GM03348 (cell line): ENCODE results near the gene SYNGR3.
A peak's percentile ranks its signal among the peaks of the same experiment; 100 is the strongest.
"Not testable (repeated sequence)": the region's sequence is repeated elsewhere in the genome, so short reads cannot be mapped to it uniquely, and the experiment has no call there.

ENCODE experiments used
- DNase-seq: peaks from one replicate; pipeline ENCODE4 v3.0.0; 2012; ENCODE audit warnings: low spot score

The SYNGR3 gene

GRCh38 chr16:2009164-2009711 is 19.5 kb downstream of the SYNGR3 start:
- no peak for DNase-seq

GRCh38 chr16:2009791-2010510 is 20.2 kb downstream of the SYNGR3 start, which contains the start of gene ZNF598:
Gene ZNF598 (minus strand): TSS chr16:2009821.
- DNase-seq, result peak; percentile 96

- not testable (repeated sequence) for DNase-seq
Measured at GRCh38 chr16:2011726-2012125, 22.0 kb downstream of the SYNGR3 start.

- no peak for DNase-seq
Measured at GRCh38 chr16:2013527-2013926, 23.8 kb downstream of the SYNGR3 start.

- DNase-seq, result no peak
Measured at GRCh38 chr16:2015117-2015946, 25.6 kb downstream of the SYNGR3 start.

GRCh38 chr16:2015947-2016208 is 26.1 kb downstream of the SYNGR3 start:
- DNase-seq, result no peak

- no peak for DNase-seq
Measured at GRCh38 chr16:2016407-2016922, 26.7 kb downstream of the SYNGR3 start.

- DNase-seq, result no peak
Measured at GRCh38 chr16:2019518-2019920, 29.7 kb downstream of the SYNGR3 start, which contains the start of gene NPW. Gene NPW (plus strand): TSS chr16:2019785.

GRCh38 chr16:2019921-2020831 is 30.4 kb downstream of the SYNGR3 start:
- no peak for DNase-seq

- no peak for DNase-seq
Measured at GRCh38 chr16:2022723-2023091, 32.9 kb downstream of the SYNGR3 start.

- DNase-seq, result peak; percentile 97
Measured at GRCh38 chr16:2023092-2024031, 33.6 kb downstream of the SYNGR3 start.

GRCh38 chr16:2024032-2024420 is 34.3 kb downstream of the SYNGR3 start:
- DNase-seq, result no peak

GRCh38 chr16:2025251-2025650 is 35.5 kb downstream of the SYNGR3 start:
- no peak for DNase-seq

GRCh38 chr16:2025878-2026460 is 36.2 kb downstream of the SYNGR3 start:
- DNase-seq, result no peak

- DNase-seq, result peak; percentile 90
Measured at GRCh38 chr16:2026461-2027023, 36.8 kb downstream of the SYNGR3 start, which contains the start of gene NHERF2. Gene NHERF2 (plus strand): TSS chr16:2026902. CDS start chr16:2027006, 104 bp downstream.

GRCh38 chr16:2027024-2028010 is 37.5 kb downstream of the SYNGR3 start:
- DNase-seq, result peak; percentile 63

- no peak for DNase-seq
Measured at GRCh38 chr16:2028146-2028545, 38.4 kb downstream of the SYNGR3 start.

- no peak for DNase-seq
Measured at GRCh38 chr16:2028620-2029220, 39.0 kb downstream of the SYNGR3 start.
